Body of pancreas (tissue), 4 donors: ENCODE measurements around the gene FAM240B.

ENCODE experiments used
- CTCF ChIP-seq, 7 experiments: fragments of 450-650 bp in 4 of 7; fragments of 200-600 bp in 3 of 7; sonication (generic) in 3 of 7; IDR thresholded peaks; one replicate each; pipeline ENCODE4 v1.5.1; 2016 to 2019; ENCODE audit warnings: antibody characterized with exemption in 7 of 7
- POLR2A ChIP-seq, 3 donors: fragments of 450-650 bp; IDR thresholded peaks; one replicate each; pipeline ENCODE4 v1.6.1; 2016; ENCODE audit warnings: antibody characterized with exemption in 3 of 3, mild to moderate bottlenecking in 2 of 3

- TF ChIP-seq CTCF (IDR thresholded peaks at IDR 0.05): no peak
- TF ChIP-seq POLR2A (IDR thresholded peaks at IDR 0.05): no peak
Observed at GRCh38 chr9:38686933-38687332, 33.0 kb downstream of the FAM240B start.
